HCT116 (cell line): ENCODE results near the gene ARTN.

Source experiments
- EGR1 ChIP-seq: IDR thresholded peaks from 2 replicates; pipeline ENCODE4 v1.6.1; 2012; ENCODE audit warnings: low read depth
- JUND ChIP-seq: IDR thresholded peaks from 2 replicates; pipeline ENCODE4 v1.6.1; 2012
- POLR2A ChIP-seq: IDR thresholded peaks from 2 replicates; pipeline ENCODE4 v1.7.0; 2011; ENCODE audit warnings: borderline replicate concordance; ENCODE audit not compliant: insufficient read depth, insufficient read length; ENCODE audit errors: extremely low read depth
- POLR2AphosphoS5 ChIP-seq: IDR thresholded peaks from 2 replicates; pipeline ENCODE4 v1.6.1; 2011; ENCODE audit warnings: mild to moderate bottlenecking, low read depth, low read length, moderate library complexity
- REST ChIP-seq: IDR thresholded peaks from 2 replicates; pipeline ENCODE4 v1.6.1; 2012; ENCODE audit warnings: low read depth
- SIN3A ChIP-seq: IDR thresholded peaks from 2 replicates; pipeline ENCODE4 v1.6.1; 2012; ENCODE audit warnings: low read depth
- YY1 ChIP-seq: IDR thresholded peaks from 2 replicates; pipeline ENCODE4 v1.6.1; 2011; ENCODE audit warnings: low read length, low read depth, moderate library complexity, mild to moderate bottlenecking; ENCODE audit not compliant: insufficient replicate concordance; ENCODE audit errors: extremely low read depth
- ZNF274 ChIP-seq: fragments of 200-500 bp; sonication (Bioruptor generic); IDR thresholded peaks from 2 replicates; pipeline ENCODE4 v1.6.1; 2014; ENCODE audit warnings: mild to moderate bottlenecking, low read depth, low read length, inconsistent platforms
- TF ChIP-seq, protein P1 (sequence below), 3 experiments: fragments of 200-600 bp in 1 of 3; sonication (generic) in 1 of 3; IDR thresholded peaks in 2 of 3; conservative IDR thresholded peaks in 1 of 3; 2 replicates each; pipeline ENCODE4 v1.5.1; 2012 to 2017; ENCODE audit warnings: low read depth in 2 of 3, low read length in 2 of 3, antibody characterized with exemption in 1 of 3, borderline replicate concordance in 1 of 3, control low read depth in 1 of 3, mild to moderate bottlenecking in 1 of 3, mixed read lengths in 1 of 3, mixed run types in 1 of 3, moderate library complexity in 1 of 3; ENCODE audit not compliant: insufficient read depth in 1 of 3

GRCh38 chr1:43914576-43915525 is 18.8 kb upstream of the ARTN start:
- TF ChIP-seq, protein P1, sequence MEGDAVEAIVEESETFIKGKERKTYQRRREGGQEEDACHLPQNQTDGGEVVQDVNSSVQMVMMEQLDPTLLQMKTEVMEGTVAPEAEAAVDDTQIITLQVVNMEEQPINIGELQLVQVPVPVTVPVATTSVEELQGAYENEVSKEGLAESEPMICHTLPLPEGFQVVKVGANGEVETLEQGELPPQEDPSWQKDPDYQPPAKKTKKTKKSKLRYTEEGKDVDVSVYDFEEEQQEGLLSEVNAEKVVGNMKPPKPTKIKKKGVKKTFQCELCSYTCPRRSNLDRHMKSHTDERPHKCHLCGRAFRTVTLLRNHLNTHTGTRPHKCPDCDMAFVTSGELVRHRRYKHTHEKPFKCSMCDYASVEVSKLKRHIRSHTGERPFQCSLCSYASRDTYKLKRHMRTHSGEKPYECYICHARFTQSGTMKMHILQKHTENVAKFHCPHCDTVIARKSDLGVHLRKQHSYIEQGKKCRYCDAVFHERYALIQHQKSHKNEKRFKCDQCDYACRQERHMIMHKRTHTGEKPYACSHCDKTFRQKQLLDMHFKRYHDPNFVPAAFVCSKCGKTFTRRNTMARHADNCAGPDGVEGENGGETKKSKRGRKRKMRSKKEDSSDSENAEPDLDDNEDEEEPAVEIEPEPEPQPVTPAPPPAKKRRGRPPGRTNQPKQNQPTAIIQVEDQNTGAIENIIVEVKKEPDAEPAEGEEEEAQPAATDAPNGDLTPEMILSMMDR (IDR thresholded peaks at IDR 0.05 in 2 of 3, conservative IDR thresholded peaks at IDR 0.05 in 1 of 3; ENCODE audit: borderline replicate concordance in 1 of 3, insufficient read depth in 1 of 3, low read depth in 2 of 3, low read length in 2 of 3) = no peak
- TF ChIP-seq POLR2A = no peak
- no peak for TF ChIP-seq ZNF274
- no peak for TF ChIP-seq SIN3A
- no peak for TF ChIP-seq POLR2AphosphoS5
- no peak for TF ChIP-seq REST
- TF ChIP-seq JUND = no peak
- TF ChIP-seq YY1 = no peak
- no peak for TF ChIP-seq EGR1
